Body of pancreas (tissue), 4 donors: ENCODE results near the gene AGXT.

Experiments
- CTCF ChIP-seq, 7 experiments: fragments of 450-650 bp in 4 of 7; fragments of 200-600 bp in 3 of 7; sonication (generic) in 3 of 7; IDR thresholded peaks; one replicate each; pipeline ENCODE4 v1.5.1; 2016 to 2019; ENCODE audit warnings: antibody characterized with exemption in 7 of 7
- POLR2A ChIP-seq, 3 donors: fragments of 450-650 bp; IDR thresholded peaks; one replicate each; pipeline ENCODE4 v1.6.1; 2016; ENCODE audit warnings: antibody characterized with exemption in 3 of 3, mild to moderate bottlenecking in 2 of 3

DNA sequence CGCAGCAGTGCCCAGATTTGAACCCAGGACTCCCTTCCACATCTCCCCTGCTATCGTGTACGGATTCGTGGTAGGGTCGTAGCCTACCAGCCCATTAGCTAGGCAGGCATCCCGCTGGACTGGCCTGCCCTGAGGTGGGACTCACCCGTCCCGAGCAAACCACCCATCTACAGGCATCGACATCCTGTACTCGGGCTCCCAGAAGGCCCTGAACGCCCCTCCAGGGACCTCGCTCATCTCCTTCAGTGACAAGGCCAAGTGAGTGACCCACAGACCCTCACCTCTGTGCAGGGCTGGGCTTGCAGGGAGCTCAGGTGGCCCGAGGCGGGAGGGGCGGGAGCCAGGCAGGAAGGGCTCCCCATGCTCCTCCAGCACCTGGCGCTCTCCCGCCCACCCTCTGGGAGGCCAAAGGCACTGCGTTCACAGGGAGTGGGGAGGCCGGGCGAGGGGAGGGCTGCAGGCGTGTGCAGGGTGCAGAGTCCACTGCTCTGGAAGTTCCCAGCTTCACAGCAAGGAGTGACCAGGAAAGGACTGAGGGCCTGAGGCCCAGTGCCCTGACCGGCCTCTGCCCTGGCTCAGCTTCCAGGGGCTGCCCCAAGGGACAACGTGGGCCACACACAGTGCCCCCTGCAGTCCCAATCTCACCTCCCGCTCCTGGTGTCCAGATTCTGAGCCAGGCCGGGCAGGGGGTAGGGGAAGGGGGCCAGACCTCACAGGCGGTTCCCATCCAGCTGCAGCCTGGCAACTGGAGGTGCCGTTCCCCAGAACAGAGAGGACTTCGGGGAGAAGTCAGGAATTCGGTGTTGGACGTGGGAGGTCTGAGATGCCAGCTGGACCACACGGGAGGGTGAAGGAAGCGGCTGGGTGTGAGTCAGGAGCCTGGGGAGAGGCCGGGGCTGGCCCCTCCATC, 5.4 kb downstream of the AGXT start:
- TF ChIP-seq POLR2A (IDR thresholded peaks at IDR 0.05) (no peak), CTCF (IDR thresholded peaks at IDR 0.05) (no peak)
